LHCN-M2 (cell line): Measurements from ENCODE around the gene ZNF74. TPM values are rescaled to one million over a fixed set of nuclear protein-coding genes. Genes with fewer than 3 reads are reported as not detected.

Experiments
- DNase-seq: peaks from one replicate; pipeline ENCODE4 v3.0.0-alpha.2; 2012; ENCODE audit warnings: low read depth
- total RNA-seq: library from RNA; depleted of rRNA; stranded (reverse); fragments of >200 nt; gene quantifications from 2 replicates; pipeline ENCODE4 v1.2.3, GENCODE V29; 2014

ZNF74 gene
- total RNA-seq, 1 experiment from 2014 or later, result 9.8 TPM

- no peak for DNase-seq
Observed at GRCh38 chr22:20432244-20432686, 38.3 kb downstream of the ZNF74 start.

GRCh38 chr22:20433191-20433590, 39.2 kb downstream of the ZNF74 start:
- DNase-seq, result no peak

- no peak for DNase-seq
Observed at GRCh38 chr22:20433686-20434241, 39.8 kb downstream of the ZNF74 start.

GRCh38 chr22:20434264-20434751, 40.4 kb downstream of the ZNF74 start:
- no peak for DNase-seq

- no peak for DNase-seq
Observed at GRCh38 chr22:20434773-20435172, 40.8 kb downstream of the ZNF74 start.

- DNase-seq, result no peak
Observed at GRCh38 chr22:20435436-20436306, 41.7 kb downstream of the ZNF74 start.

- peak; percentile 8 for DNase-seq
Observed at GRCh38 chr22:20436307-20436767, 42.4 kb downstream of the ZNF74 start.

- DNase-seq, result peak; percentile 18
Observed at GRCh38 chr22:20436768-20437612, 43.0 kb downstream of the ZNF74 start.

- peak; percentile 11 for DNase-seq
Observed at GRCh38 chr22:20437613-20438426, 43.9 kb downstream of the ZNF74 start, which contains the start of gene SCARF2. TSS of gene SCARF2 (minus strand) at chr22:20437825. CDS start at chr22:20437754, 71 bp downstream.

- no peak for DNase-seq
Observed at GRCh38 chr22:20438427-20438677, 44.4 kb downstream of the ZNF74 start.

- peak; percentile 31 for DNase-seq
Observed at GRCh38 chr22:20438678-20439492, 44.9 kb downstream of the ZNF74 start.

GRCh38 chr22:20439556-20439927, 45.6 kb downstream of the ZNF74 start:
- no peak for DNase-seq

GRCh38 chr22:20439928-20440575, 46.1 kb downstream of the ZNF74 start:
- DNase-seq, result no peak

- no peak for DNase-seq
Observed at GRCh38 chr22:20440637-20441591, 47.0 kb downstream of the ZNF74 start.

- DNase-seq, result no peak
Observed at GRCh38 chr22:20441631-20442484, 47.9 kb downstream of the ZNF74 start.

- DNase-seq, result no peak
Observed at GRCh38 chr22:20442485-20443284, 48.7 kb downstream of the ZNF74 start.

- no peak for DNase-seq
Observed at GRCh38 chr22:20444325-20444724, 50.4 kb downstream of the ZNF74 start.
